Left cardiac atrium (tissue), 4 donors: ENCODE measurements around the gene MRRF. TPM values are rescaled to one million over a fixed set of nuclear protein-coding genes. Genes with fewer than 3 reads are reported as not detected.
A peak's percentile ranks its signal among the peaks of the same experiment; 100 is the strongest.

Source experiments
- ATAC-seq, 2 donors: fragments of 200-7000 bp; cut with Tn5 transposase; one replicate each; pipeline ENCODE4 v1.9.1; 2020; ENCODE audit warnings: mild to moderate bottlenecking in 2 of 2, moderate library complexity in 2 of 2
- DNase-seq: peaks from one replicate; pipeline ENCODE4 v3.0.0-alpha.2; 2020
- intact Hi-C, 2 donors: fragments of 100-400 bp; cut with DNase I; formaldehyde crosslinking; loops; one replicate each; pipeline versions ENCODE4 v1.14.1 to v1.15.1; 2022 to 2023
- total RNA-seq, 2 donors: library from RNA; stranded (reverse); fragmentation: NEBNext Ultra II Directional; extraction: Animal tissue kit (Norgen Biotek cat#: 25700); gene quantifications; one replicate each; pipeline ENCODE4 v1.2.1, GENCODE V29; 2021
- donor health status: DM: no; HTN: yes; CAD: no.
- donor health status: DM: no; HTN: yes; CAD: no; lungs with severe emphysema.
- donor health status: DM: yes; HTN: yes; CAD: no.
- donor health status: Dilated cardiomyopathy.

Gene MRRF
- total RNA-seq, 2 donors from 2014 or later = 32.1 to 32.9 TPM

- DNase-seq = peak; percentile 15
- no peak for ATAC-seq
- intact Hi-C loops = no loop called here
These were observed 103.2 kb downstream of the MRRF start for GRCh38 chr9:122367774-122368460.

DNA sequence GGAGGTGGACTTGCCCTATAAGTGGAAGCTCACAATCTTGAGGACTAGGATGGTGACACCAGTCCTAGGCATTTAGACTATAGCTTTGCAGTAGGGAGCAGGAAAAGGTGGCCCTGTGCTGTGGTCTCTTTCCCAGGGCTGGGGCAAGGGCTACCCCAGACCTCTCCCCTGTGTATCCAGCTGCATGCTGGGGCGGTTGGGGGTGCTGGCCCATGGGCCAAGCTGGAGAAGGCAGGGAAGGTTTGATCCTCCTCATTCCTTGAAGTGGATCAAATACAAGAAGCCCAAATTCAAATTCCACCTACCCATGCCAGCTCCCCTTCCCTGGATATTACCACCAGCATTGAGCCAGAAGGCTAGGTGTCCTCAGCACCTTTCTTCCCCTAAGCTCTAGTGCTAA, 104.0 kb downstream of the MRRF start:
- ATAC-seq (no peak), DNase-seq (no peak)
- intact Hi-C loops = no loop called here

- ATAC-seq (peak in 1 of 2 donors; percentile 4), DNase-seq (peak; percentile 53)
- intact Hi-C loops = no loop called here
These were observed 105.6 kb downstream of the MRRF start for GRCh38 chr9:122370303-122370702.

GRCh38 chr9:122370869-122371755, 106.4 kb downstream of the MRRF start, which contains the start of gene PTGS1:
TSS of gene PTGS1 (plus strand) at chr9:122371024. CDS start at chr9:122371085, 61 bp downstream.
- DNase-seq = peak; percentile 71
- intact Hi-C loops = no loop called here
- ATAC-seq = peak; percentile 67 to 78

- intact Hi-C loops = no loop called here
- ATAC-seq (no peak), DNase-seq (no peak)
These were observed 107.2 kb downstream of the MRRF start for GRCh38 chr9:122371846-122372245.

DNA sequence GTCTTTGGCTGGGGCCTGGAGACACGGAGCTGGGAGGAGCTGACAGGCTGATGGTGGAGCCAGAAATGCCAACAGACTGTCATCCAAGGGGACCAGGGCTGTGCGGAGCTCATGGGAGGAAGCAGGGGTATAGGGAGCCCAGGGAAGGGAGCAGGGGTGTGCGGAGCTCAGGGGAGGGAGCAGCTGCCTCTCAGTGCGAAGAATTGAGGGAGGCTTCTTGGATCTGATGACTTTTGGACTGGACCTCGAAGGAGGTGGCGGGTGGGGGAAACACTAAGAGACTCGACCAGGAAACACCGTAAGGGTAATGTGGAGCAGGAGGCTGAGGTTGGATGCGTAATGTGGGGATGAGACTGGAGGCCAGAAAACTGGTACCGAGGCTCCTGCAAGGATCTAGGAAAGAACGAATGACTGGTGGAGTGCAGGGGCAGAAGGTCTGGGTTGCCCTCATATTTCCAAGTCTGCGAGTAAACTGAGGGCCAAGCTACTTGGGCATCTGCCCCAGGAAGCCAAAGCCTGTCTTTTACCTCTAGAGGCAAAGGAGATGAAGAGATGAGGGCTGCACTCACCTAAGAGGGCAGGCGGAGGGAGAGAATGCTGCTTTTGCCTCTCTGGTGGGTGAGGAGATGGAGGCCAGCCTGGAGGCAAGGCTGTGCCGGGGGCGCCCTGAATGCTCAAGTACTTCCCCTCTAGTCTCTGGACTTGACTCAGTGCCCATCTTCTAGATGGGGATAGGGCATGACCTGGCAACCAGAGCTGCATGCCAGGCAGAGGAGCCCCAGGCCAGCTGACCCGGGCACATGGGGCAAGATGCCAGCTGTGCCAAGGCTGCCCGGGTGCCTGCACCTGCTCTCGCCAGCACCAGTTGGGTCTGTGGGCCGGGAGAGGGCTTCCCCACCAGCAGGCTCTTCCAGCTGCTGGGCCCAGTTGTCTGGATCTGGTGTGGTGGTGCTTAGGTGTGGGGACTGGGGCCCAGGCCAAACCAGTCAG, 108.5 kb downstream of the MRRF start:
- DNase-seq (peak; percentile 19), ATAC-seq (no peak)
- intact Hi-C loops = no loop called here

DNA sequence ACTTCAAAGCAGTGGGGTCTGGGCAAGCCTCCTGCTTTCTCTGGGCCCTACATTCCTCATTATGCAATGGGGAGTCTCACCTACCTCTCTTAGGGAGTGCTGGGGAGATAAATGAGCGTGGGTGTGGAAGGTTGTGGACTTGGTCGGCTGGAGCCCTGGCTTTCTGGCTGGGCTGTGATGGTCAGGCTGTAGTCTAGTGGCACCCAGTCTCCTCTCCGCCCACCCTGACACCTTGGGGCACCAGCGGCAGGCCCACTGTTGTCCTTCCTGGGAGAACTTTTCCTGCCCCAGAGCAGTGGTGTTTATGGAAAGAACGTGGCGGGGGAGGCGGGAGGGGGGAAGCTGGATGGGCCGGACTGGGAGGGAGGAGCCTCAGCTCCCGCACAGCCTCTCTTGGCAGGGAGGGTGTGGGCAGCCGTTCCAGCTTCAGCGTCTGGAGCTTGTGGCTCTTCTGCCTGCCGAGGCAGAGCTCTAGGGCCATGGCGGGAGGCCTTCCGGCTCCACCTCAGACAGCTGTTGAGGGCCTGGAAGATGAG, 110.3 kb downstream of the MRRF start:
- DNase-seq = peak; percentile 87
- peak; percentile 81 to 82 for ATAC-seq
- intact Hi-C loops = no loop called here

- no peak for ATAC-seq
- intact Hi-C loops = no loop called here
- peak; percentile 18 for DNase-seq
These were observed 112.1 kb downstream of the MRRF start for GRCh38 chr9:122376796-122377195.

DNA sequence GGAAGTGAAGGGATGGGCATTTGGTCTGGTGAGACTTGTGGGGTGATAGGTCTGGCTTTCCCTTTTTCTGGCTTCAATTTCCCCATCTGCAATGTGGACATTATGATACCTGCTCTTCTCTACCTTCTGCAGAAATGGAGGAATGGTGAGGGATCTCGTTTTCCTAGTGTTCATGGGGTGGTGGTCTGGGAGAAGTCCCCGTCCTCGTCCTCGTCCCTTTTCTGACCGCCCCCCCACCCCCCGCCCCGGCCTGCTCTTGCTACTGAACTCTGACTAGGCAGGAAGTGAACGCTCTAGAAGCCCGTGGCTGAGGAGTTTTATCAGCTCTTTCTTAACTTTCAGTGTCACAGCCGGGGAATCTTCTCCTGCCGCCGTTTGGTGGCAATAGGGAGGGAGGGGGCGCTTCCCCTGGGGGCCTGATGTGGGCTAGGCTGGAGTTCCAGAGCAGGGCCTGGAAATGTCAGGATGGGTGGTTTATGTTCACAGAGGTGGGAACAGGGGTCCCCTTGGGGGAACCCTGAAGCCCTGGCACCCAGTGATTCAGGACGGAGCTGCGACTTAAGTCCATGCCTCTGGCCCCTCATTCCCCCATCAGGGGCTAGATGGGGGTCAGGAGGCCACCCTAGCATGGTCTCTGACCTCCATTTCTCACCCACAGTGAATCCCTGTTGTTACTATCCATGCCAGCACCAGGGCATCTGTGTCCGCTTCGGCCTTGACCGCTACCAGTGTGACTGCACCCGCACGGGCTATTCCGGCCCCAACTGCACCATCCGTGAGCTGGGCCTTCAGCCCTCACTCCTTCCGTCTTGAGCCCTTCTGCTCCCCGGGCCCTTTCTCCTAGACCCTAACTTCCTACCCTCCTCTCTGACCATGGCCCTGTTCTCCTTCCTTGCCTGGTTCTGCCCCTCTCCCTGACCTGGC, 112.8 kb downstream of the MRRF start:
- DNase-seq (peak; percentile 16), ATAC-seq (no peak)
- intact Hi-C loops = no loop called here

- no peak for DNase-seq
- intact Hi-C loops = no loop called here
- ATAC-seq = no peak
These were observed 113.6 kb downstream of the MRRF start for GRCh38 chr9:122378236-122378635.

- ATAC-seq (no peak), DNase-seq (no peak)
- intact Hi-C loops = no loop called here
These were observed 114.7 kb downstream of the MRRF start for GRCh38 chr9:122379340-122379739.

DNA sequence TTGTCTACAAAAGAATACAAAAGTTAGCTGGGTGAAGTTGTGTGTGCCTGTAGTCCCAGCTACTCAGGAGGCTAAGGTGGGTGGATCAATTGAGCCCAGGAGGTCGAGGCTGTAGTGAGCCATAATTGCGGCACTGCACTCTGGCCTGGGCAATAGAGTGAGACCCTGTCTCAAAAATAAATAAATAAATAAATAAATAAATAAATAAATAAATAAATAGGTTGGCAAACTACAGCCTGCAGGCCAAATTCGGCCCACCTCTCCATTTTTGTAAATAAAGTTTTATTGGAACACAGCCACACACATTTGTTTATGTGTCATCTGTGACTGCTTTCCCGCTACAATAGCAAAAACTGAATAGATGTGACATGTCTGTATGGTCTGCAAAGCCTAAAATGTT, 115.6 kb downstream of the MRRF start:
- ATAC-seq = no peak
- DNase-seq = no peak
- intact Hi-C loops = no loop called here

Other genes starting within 250 kb of the MRRF start
- gene TTLL11, start 171.6 kb upstream of the MRRF start, total RNA-seq = 1 to 10 TPM; 4.5 to 6.5 TPM
- 100 to 1,000 TPM; 198 to 221 TPM for gene NDUFA8, start 105.1 kb upstream of the MRRF start, total RNA-seq
- gene MORN5, start 105.0 kb upstream of the MRRF start, total RNA-seq = not detected
- gene LHX6, start 35.9 kb upstream of the MRRF start, total RNA-seq = 10 to 100 TPM in 1 of 2 donors, 1 to 10 TPM in 1; 6.1 to 11.3 TPM
- gene RBM18, start within 50 bp of the MRRF start, total RNA-seq = 10 to 100 TPM; 30.3 to 32.5 TPM
- 10 to 100 TPM in 1 of 2 donors, 1 to 10 TPM in 1; 6.0 to 37.3 TPM for gene PTGS1, start 106.1 kb downstream of the MRRF start, total RNA-seq
- gene OR1J1, start 213.0 kb downstream of the MRRF start, total RNA-seq = not detected
- not detected for gene OR1J2, start 245.9 kb downstream of the MRRF start, total RNA-seq